Measurements from ENCODE around the gene ROCK2. TPM values are rescaled to one million over a fixed set of nuclear protein-coding genes. Genes with fewer than 3 reads are reported as not detected.

The ROCK2 gene
- total and polyA plus RNA-seq, 2 donors (not counting 1 experiment from before 2014, with no cell fraction given): 32.0 to 58.1 TPM

GRCh38 chr2:11161747-11162146 is 182.7 kb downstream of the ROCK2 start:
- Histone ChIP-seq H3K4me3 (replicated peaks in 1 of 4; ENCODE audit: control extremely low read depth in 1 of 4, insufficient read depth in 1 of 4, low read depth in 3 of 4, low read length in 4 of 4) (no peak overlapping the region), H3K27ac (ENCODE audit: insufficient read depth, low read length) (no peak overlapping the region), H2AFZ (ENCODE audit: low read length) (no peak overlapping the region), H3K4me2 (ENCODE audit: extremely low read depth, insufficient read depth, low read length) (no peak overlapping the region), H3K4me1 (ENCODE audit: control insufficient read depth, extremely low read depth, insufficient read depth, low read length) (no peaks in the 10 kb centered on the region), H3K27me3 (ENCODE audit: control insufficient read depth, insufficient read depth, low read length) (no peaks in the 10 kb centered on the region), H3K79me2 (ENCODE audit: control insufficient read depth, insufficient read depth, low read length) (no peaks in the 10 kb centered on the region), H3K36me3 (ENCODE audit: control insufficient read depth, insufficient read depth, low read length) (no peaks in the 10 kb centered on the region), H3K9ac (ENCODE audit: insufficient read depth, low read length) (no peak overlapping the region), H3K9me3 (ENCODE audit: control insufficient read depth, insufficient read depth, low read depth, low read length) (no peaks in the 10 kb centered on the region), H4K20me1 (ENCODE audit: control insufficient read depth, extremely low read depth, insufficient read depth, low read length) (no peaks in the 10 kb centered on the region)
- DNase-seq (ENCODE audit: low read depth in 2 of 2): no peak
- TF ChIP-seq CTCF (conservative IDR thresholded peaks at IDR 0.05 in 1 of 2, IDR thresholded peaks at IDR 0.05 in 1 of 2; ENCODE audit: low read depth in 1 of 2, low read length in 2 of 2): no peak

GRCh38 chr2:11160731-11161455 is 183.5 kb downstream of the ROCK2 start:
- DNase-seq (ENCODE audit: low read depth in 2 of 2): no peak
- H3K36me3 ChIP-seq (ENCODE audit: control insufficient read depth, insufficient read depth, low read length): no peaks in the 10 kb centered on the region
- no peaks in the 10 kb centered on the region for H4K20me1 ChIP-seq (ENCODE audit: control insufficient read depth, extremely low read depth, insufficient read depth, low read length)
- H3K27me3 ChIP-seq (ENCODE audit: control insufficient read depth, insufficient read depth, low read length): no peaks in the 10 kb centered on the region
- H3K9ac ChIP-seq (ENCODE audit: insufficient read depth, low read length): no peak overlapping the region
- H3K79me2 ChIP-seq (ENCODE audit: control insufficient read depth, insufficient read depth, low read length): no peaks in the 10 kb centered on the region
- no peak for TF ChIP-seq CTCF (conservative IDR thresholded peaks at IDR 0.05 in 1 of 2, IDR thresholded peaks at IDR 0.05 in 1 of 2; ENCODE audit: low read depth in 1 of 2, low read length in 2 of 2)
- no peak for TF ChIP-seq EZH2 (IDR thresholded peaks at IDR 0.05; ENCODE audit: low read length, missing control alignments)
- H3K4me2 ChIP-seq (ENCODE audit: extremely low read depth, insufficient read depth, low read length): no peak overlapping the region
- no peak overlapping the region for H3K27ac ChIP-seq (ENCODE audit: insufficient read depth, low read length)
- no peaks in the 10 kb centered on the region for H3K9me3 ChIP-seq (ENCODE audit: control insufficient read depth, insufficient read depth, low read depth, low read length)
- peaks cover under 1% of the 10 kb centered on the region for H3K4me1 ChIP-seq (ENCODE audit: control insufficient read depth, extremely low read depth, insufficient read depth, low read length)
- no peak overlapping the region for H2AFZ ChIP-seq (ENCODE audit: low read length)
- H3K4me3 ChIP-seq (replicated peaks in 1 of 4; ENCODE audit: control extremely low read depth in 1 of 4, insufficient read depth in 1 of 4, low read depth in 3 of 4, low read length in 4 of 4): no peak overlapping the region

- Histone ChIP-seq H3K36me3 (ENCODE audit: control insufficient read depth, insufficient read depth, low read length) (no peaks in the 10 kb centered on the region), H3K4me1 (ENCODE audit: control insufficient read depth, extremely low read depth, insufficient read depth, low read length) (peaks cover 3% of the 10 kb centered on the region), H2AFZ (ENCODE audit: low read length) (no peak overlapping the region), H3K27ac (ENCODE audit: insufficient read depth, low read length) (no peak overlapping the region), H4K20me1 (ENCODE audit: control insufficient read depth, extremely low read depth, insufficient read depth, low read length) (no peaks in the 10 kb centered on the region), H3K9ac (ENCODE audit: insufficient read depth, low read length) (no peak overlapping the region), H3K9me3 (ENCODE audit: control insufficient read depth, insufficient read depth, low read depth, low read length) (no peaks in the 10 kb centered on the region), H3K4me3 (replicated peaks in 1 of 4; ENCODE audit: control extremely low read depth in 1 of 4, insufficient read depth in 1 of 4, low read depth in 3 of 4, low read length in 4 of 4) (no peak overlapping the region), H3K79me2 (ENCODE audit: control insufficient read depth, insufficient read depth, low read length) (no peaks in the 10 kb centered on the region), H3K27me3 (ENCODE audit: control insufficient read depth, insufficient read depth, low read length) (no peaks in the 10 kb centered on the region), H3K4me2 (ENCODE audit: extremely low read depth, insufficient read depth, low read length) (no peak overlapping the region)
- TF ChIP-seq EZH2 (IDR thresholded peaks at IDR 0.05; ENCODE audit: low read length, missing control alignments): no peak
- no peak for DNase-seq (ENCODE audit: low read depth in 2 of 2)
Observed at GRCh38 chr2:11160256-11160655, 184.2 kb downstream of the ROCK2 start.
